Measurements from ENCODE around the gene FOSL1.

DNA sequence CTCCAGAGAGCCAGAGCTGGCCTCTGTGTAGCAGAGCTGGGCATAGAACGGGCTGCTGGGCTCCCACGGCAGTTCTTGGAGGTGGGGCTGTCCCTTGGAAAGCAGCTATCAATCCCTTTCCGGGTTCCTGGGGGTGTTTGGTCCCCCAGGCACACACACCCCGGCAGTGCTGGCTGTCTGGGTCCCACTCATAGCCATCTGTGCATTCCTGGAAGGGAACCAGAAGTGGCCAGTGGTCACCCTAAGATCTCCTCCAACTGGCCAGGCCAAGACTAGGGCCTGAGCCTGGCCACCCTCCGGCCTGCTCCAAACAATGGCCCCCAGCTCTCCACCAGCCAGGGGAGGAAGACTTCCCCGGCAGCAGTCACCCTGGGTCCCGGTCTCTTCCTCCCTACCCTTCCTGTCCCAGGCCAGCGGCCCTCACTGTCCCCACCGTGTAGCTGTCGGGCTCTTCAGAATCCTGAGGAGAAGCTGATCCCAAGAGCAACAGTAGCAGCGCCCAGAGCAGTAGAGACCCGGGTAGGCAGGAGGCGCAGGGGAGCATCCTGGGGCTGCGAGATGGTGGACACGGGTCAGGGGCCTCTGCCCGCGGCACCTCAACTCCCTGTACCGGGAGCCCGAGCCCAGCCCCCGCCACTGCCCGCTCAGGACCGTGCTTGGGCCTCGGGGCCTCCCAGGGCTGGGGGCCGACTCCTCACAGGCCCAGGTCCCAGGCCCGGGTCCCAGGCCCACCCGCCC, 28.2 kb downstream of the FOSL1 start:
- no peak for TF ChIP-seq CTCF (IDR thresholded peaks at IDR 0.05)
- TF ChIP-seq POLR2A (IDR thresholded peaks at IDR 0.05): no peak

All from tibial nerve (tissue), 3 donors.